ENCODE results near the gene ABCC5. TPM values are rescaled to one million over a fixed set of nuclear protein-coding genes. Genes with fewer than 3 reads are reported as not detected.
A peak's percentile ranks its signal among the peaks of the same experiment; 100 is the strongest.
"Not testable (repeated sequence)": the region's sequence is repeated elsewhere in the genome, so short reads cannot be mapped to it uniquely, and the experiment has no call there.

Gene ABCC5
- total RNA-seq, 2 experiments from 2014 or later = 25.1 to 25.6 TPM

DNA sequence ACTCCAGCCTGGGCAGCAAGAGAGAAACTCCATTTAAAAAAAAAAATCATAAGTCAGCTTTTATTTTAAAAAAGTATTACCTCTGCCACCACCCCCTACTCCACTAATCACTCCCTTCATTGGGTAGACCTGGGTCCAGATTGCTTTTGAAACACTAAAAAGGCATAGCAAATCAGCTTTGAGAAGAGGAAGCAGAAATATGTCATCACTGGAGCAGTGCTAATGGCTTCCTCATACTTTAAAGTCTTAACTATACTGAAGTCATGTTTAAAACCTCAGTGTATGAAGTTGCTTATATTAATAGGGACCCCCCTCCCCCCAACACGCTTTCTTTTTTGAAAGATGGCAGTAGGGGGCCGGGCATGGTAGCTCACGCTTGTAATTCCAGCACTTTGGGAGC lies 12.9 kb upstream of the ABCC5 start:
- no peak overlapping the region for H3K27ac Mint-ChIP-seq
- H3K27me3 Mint-ChIP-seq = peaks cover 7% of the 10 kb centered on the region
- ATAC-seq (ENCODE audit: low read depth) (no peak), DNase-seq (no peak)
- no peaks in the 10 kb centered on the region for H3K4me1 Mint-ChIP-seq
- POLR2A ChIA-PET = no interaction called here
- H3K9me3 Mint-ChIP-seq = no peaks in the 10 kb centered on the region
- no peak overlapping the region for H3K4me3 Mint-ChIP-seq
- H3K36me3 Mint-ChIP-seq = no peaks in the 10 kb centered on the region

DNA sequence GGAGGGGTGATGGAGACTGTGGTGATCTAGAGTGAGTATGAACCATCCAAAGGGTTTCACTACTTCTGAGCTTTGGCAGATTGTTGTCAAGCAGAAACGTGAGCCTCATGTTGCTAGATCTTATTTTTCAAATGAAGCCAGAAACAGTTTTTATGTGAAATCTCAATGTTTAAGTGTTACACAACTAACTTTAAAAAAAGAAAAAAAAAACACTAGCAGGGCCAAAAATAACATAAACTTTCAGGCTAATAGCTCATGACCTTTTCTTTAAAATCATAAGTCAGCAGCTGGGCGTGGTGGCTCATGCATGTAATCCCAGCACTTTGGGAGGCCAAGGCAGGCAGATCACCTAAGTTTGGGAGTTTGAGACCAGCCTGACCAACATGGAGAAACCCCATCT lies 11.8 kb upstream of the ABCC5 start:
- no peak for DNase-seq
- peaks cover 7% of the 10 kb centered on the region for H3K27me3 Mint-ChIP-seq
- no peak overlapping the region for H3K27ac Mint-ChIP-seq
- H3K9me3 Mint-ChIP-seq = no peaks in the 10 kb centered on the region
- no peaks in the 10 kb centered on the region for H3K36me3 Mint-ChIP-seq
- POLR2A ChIA-PET = interaction anchor here (0.7 kb wide), 1 partner anchor 120 kb away, joined by 3 read pairs; no protein-coding TSS in a partner anchor
- no peaks in the 10 kb centered on the region for H3K4me1 Mint-ChIP-seq
- ATAC-seq (ENCODE audit: low read depth) = no peak
- no peak overlapping the region for H3K4me3 Mint-ChIP-seq

GRCh38 chr3:184028275-184028890 lies 10.7 kb upstream of the ABCC5 start:
- H3K27me3 Mint-ChIP-seq; H3K36me3 Mint-ChIP-seq; H3K27ac Mint-ChIP-seq; H3K4me3 Mint-ChIP-seq; H3K4me1 Mint-ChIP-seq; ATAC-seq (ENCODE audit: low read depth); H3K9me3 Mint-ChIP-seq; DNase-seq; POLR2A ChIA-PET: not testable (repeated sequence)

DNA sequence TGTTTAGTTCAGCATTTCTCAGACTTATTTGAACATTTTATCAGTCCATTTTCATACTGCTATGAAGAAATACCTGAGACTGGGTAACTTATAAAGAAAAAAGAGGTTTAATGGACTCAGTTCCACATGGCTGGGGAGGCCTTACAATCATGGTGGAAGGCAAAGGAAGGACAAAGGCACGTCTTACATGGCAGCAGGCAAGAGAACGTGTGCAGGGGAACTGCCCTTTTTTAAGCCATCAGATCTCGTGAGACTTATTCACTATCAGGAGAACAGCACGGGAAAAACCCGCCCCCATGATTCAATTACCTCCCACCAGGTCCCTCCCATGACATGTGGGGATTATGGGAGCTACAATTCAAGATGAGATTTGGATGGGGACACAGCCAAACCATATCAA lies 7.6 kb upstream of the ABCC5 start:
- H3K4me1 Mint-ChIP-seq; H3K27ac Mint-ChIP-seq; H3K36me3 Mint-ChIP-seq; H3K4me3 Mint-ChIP-seq; DNase-seq; ATAC-seq (ENCODE audit: low read depth); H3K9me3 Mint-ChIP-seq; POLR2A ChIA-PET: not testable (repeated sequence)
- H3K27me3 Mint-ChIP-seq = peaks cover 12% of the 10 kb centered on the region

- Mint-ChIP-seq H3K4me1 (peaks cover 6% of the 10 kb centered on the region), H3K27me3 (peaks cover 14% of the 10 kb centered on the region), H3K9me3 (no peaks in the 10 kb centered on the region), H3K4me3 (no peak overlapping the region), H3K36me3 (no peaks in the 10 kb centered on the region), H3K27ac (no peak overlapping the region)
- ATAC-seq (ENCODE audit: low read depth) (no peak), DNase-seq (no peak)
- POLR2A ChIA-PET = no interaction called here
Observed at GRCh38 chr3:184022323-184022722, 4.6 kb upstream of the ABCC5 start.

- POLR2A ChIA-PET = interaction anchor here (1.0 kb wide), 1 partner anchor 12 kb away, joined by 3 read pairs; no protein-coding TSS in a partner anchor
- Mint-ChIP-seq H3K36me3 (no peaks in the 10 kb centered on the region), H3K4me1 (peaks cover 20% of the 10 kb centered on the region), H3K4me3 (peak overlapping the region; percentile 98), H3K27ac (peak overlapping the region; percentile 86), H3K27me3 (peaks cover 14% of the 10 kb centered on the region), H3K9me3 (no peaks in the 10 kb centered on the region)
- no peak for ATAC-seq (ENCODE audit: low read depth)
- no peak for DNase-seq
Observed at GRCh38 chr3:184018424-184018973, 815 bp upstream of the ABCC5 start.

DNA sequence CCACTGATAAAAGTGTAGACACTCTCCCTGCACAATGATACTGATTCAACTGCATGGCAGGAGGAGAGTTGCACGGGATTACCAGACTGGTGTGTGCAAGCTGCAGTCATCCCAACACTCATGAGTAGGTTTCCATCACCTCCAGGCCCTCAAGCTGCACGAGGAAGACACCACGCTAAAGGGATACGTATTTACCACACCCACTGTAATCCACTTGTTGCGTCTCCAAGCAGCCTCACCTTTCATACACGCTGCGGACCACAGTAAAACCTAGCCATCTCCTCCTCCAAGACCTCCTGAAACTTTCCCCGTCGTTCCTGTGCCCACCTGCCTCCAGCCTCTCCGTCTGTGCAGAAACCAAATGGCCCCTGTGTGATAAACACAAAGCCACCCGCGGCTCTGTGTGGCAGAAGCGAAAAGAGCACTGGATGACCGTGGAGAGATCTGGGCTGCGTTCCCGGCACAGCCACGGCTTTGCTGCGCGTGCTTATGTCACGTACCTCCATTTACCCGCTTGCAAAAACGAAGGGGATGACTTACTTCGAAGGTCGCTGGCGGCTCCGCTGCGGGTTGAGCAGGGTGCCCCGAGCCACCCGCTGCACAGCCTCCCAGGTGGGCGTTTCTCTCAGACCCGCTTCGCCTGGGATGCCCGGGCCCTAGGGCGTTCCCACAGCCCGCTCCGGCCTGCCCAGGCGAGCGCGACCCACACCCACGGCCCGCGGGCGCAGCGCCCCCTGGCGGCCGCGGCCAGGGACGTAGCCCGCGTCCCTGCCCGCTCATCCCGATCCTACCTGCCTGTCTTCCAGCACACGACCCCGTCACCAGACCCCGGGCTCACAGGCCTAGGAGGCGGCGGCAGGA lies 643 bp downstream of the ABCC5 start:
- POLR2A ChIA-PET = no interaction called here
- H3K27me3 Mint-ChIP-seq = peaks cover 10% of the 10 kb centered on the region
- DNase-seq = peak; percentile 79

GRCh38 chr3:184016169-184016570 lies 1.5 kb downstream of the ABCC5 start:
- Mint-ChIP-seq H3K4me1 (peaks cover 18% of the 10 kb centered on the region), H3K27me3 (peaks cover 9% of the 10 kb centered on the region), H3K27ac (no peak overlapping the region), H3K9me3 (no peaks in the 10 kb centered on the region), H3K4me3 (peak overlapping the region; percentile 33), H3K36me3 (peaks cover under 1% of the 10 kb centered on the region)
- ATAC-seq (ENCODE audit: low read depth) (no peak), DNase-seq (no peak)
- POLR2A ChIA-PET = no interaction called here

More for the DNA sequence above, 643 bp downstream of the ABCC5 start:
- Mint-ChIP-seq H3K36me3 (no peaks in the 10 kb centered on the region), H3K27ac (peak overlapping the region; percentile 86), H3K4me3 (peak overlapping the region; percentile 98), H3K4me1 (peaks cover 18% of the 10 kb centered on the region), H3K9me3 (no peaks in the 10 kb centered on the region)
- peak; percentile 68 for ATAC-seq (ENCODE audit: low read depth)

GRCh38 chr3:184015381-184016019 lies 2.2 kb downstream of the ABCC5 start:
- POLR2A ChIA-PET = no interaction called here
- no peak for DNase-seq

GRCh38 chr3:184011937-184012889 lies 5.5 kb downstream of the ABCC5 start:
- no peak overlapping the region for H3K27ac Mint-ChIP-seq
- peaks cover 14% of the 10 kb centered on the region for H3K4me1 Mint-ChIP-seq
- ATAC-seq (ENCODE audit: low read depth) = no peak
- no peak overlapping the region for H3K4me3 Mint-ChIP-seq
- no peaks in the 10 kb centered on the region for H3K27me3 Mint-ChIP-seq
- no peak for DNase-seq
- no peaks in the 10 kb centered on the region for H3K9me3 Mint-ChIP-seq
- POLR2A ChIA-PET = no interaction called here
- H3K36me3 Mint-ChIP-seq = peaks cover 6% of the 10 kb centered on the region

More at GRCh38 chr3:184015381-184016019, 2.2 kb downstream of the ABCC5 start:
- no peak for ATAC-seq (ENCODE audit: low read depth)
- Mint-ChIP-seq H3K27me3 (peaks cover 6% of the 10 kb centered on the region), H3K9me3 (no peaks in the 10 kb centered on the region), H3K4me3 (no peak overlapping the region), H3K36me3 (peaks cover 4% of the 10 kb centered on the region), H3K27ac (no peak overlapping the region), H3K4me1 (peaks cover 18% of the 10 kb centered on the region)

- H3K36me3 Mint-ChIP-seq = peaks cover 7% of the 10 kb centered on the region
- H3K4me1 Mint-ChIP-seq = peaks cover 11% of the 10 kb centered on the region
- no peaks in the 10 kb centered on the region for H3K27me3 Mint-ChIP-seq
- DNase-seq (no peak), ATAC-seq (ENCODE audit: low read depth) (no peak)
- POLR2A ChIA-PET = no interaction called here
- no peak overlapping the region for H3K4me3 Mint-ChIP-seq
- no peaks in the 10 kb centered on the region for H3K9me3 Mint-ChIP-seq
- no peak overlapping the region for H3K27ac Mint-ChIP-seq
Observed at GRCh38 chr3:184011230-184011876, 6.3 kb downstream of the ABCC5 start.

- POLR2A ChIA-PET = no interaction called here
- Mint-ChIP-seq H3K9me3 (no peaks in the 10 kb centered on the region), H3K27me3 (no peaks in the 10 kb centered on the region), H3K27ac (no peak overlapping the region), H3K4me3 (no peak overlapping the region), H3K36me3 (peaks cover 10% of the 10 kb centered on the region), H3K4me1 (peaks cover 10% of the 10 kb centered on the region)
- DNase-seq (no peak), ATAC-seq (ENCODE audit: low read depth) (no peak)
Observed at GRCh38 chr3:184008161-184008560, 9.5 kb downstream of the ABCC5 start.
